Breast epithelium (tissue), 3 donors: ENCODE data around the gene STOM.

Experiments
- POLR2A ChIP-seq: fragments of 450-650 bp; IDR thresholded peaks from one replicate; pipeline ENCODE4 v1.6.1; 2016; ENCODE audit warnings: antibody characterized with exemption, mild to moderate bottlenecking, moderate library complexity
- POLR2AphosphoS5 ChIP-seq, 3 donors: sonication (generic); formaldehyde crosslinking; IDR thresholded peaks; one replicate each; pipeline ENCODE4 v1.6.1; 2017; ENCODE audit warnings: antibody characterized with exemption in 3 of 3
- TF ChIP-seq, protein P1 (sequence below), 3 donors: fragments of 450-650 bp; IDR thresholded peaks; one replicate each; pipeline ENCODE4 v1.5.1; 2016 to 2017; ENCODE audit warnings: antibody characterized with exemption in 3 of 3, mild to moderate bottlenecking in 3 of 3, moderate library complexity in 3 of 3

DNA sequence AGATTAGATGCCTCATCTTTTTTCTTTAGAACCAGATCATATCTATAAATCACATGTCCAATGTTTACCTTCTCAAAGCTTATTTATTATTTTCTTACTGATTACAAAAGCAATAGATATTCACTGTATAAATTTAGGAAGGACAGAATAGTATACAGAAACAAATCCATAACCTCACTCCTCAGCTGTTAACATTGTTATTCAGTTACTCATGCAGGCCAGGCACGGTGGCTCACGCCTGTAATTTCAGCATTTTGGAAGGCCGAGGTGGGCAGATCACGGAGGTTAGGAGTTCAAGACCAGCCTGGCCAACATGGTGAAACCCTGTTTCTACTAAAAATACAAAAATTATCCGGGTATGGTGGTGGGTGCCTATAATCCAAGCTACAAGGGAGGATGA lies 15.3 kb downstream of the STOM start:
- TF ChIP-seq, protein P1, sequence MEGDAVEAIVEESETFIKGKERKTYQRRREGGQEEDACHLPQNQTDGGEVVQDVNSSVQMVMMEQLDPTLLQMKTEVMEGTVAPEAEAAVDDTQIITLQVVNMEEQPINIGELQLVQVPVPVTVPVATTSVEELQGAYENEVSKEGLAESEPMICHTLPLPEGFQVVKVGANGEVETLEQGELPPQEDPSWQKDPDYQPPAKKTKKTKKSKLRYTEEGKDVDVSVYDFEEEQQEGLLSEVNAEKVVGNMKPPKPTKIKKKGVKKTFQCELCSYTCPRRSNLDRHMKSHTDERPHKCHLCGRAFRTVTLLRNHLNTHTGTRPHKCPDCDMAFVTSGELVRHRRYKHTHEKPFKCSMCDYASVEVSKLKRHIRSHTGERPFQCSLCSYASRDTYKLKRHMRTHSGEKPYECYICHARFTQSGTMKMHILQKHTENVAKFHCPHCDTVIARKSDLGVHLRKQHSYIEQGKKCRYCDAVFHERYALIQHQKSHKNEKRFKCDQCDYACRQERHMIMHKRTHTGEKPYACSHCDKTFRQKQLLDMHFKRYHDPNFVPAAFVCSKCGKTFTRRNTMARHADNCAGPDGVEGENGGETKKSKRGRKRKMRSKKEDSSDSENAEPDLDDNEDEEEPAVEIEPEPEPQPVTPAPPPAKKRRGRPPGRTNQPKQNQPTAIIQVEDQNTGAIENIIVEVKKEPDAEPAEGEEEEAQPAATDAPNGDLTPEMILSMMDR (IDR thresholded peaks at IDR 0.05), result no peak
- TF ChIP-seq POLR2A, result no peak
- TF ChIP-seq POLR2AphosphoS5 (IDR thresholded peaks at IDR 0.05), result no peak
